Measurements from ENCODE around the gene MKRN2OS. TPM values are rescaled to one million over a fixed set of nuclear protein-coding genes. Genes with fewer than 3 reads are reported as not detected.
"Not testable (repeated sequence)": the region's sequence is repeated elsewhere in the genome, so short reads cannot be mapped to it uniquely, and the experiment has no call there.

Gene MKRN2OS
- total and polyA plus RNA-seq, 2 donors (not counting 1 experiment from before 2014, with no cell fraction given): not detected

DNA sequence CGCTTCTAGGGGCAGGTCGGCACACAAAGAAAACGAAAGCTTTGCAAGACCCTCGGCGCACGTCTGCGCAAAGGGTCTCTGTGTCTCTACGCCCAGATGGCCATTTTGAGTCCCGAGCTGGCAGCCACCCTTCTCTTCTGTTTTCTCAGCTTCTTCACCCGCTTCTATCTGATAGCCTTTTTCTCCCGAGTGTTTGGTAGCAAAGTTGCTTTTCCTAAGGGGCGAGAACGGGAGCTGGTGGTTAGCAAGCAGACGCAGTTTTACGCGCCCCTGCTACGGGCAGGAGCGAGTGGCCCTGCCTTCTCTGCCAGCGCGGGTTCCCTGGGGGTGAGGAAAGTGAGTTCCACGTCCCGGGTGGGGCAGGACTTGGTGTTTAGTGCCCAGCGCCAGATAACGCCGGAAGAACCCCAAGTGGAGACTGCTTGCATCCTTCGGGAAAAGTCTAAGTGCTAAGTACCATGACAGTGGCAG is 8.7 kb upstream of the MKRN2OS start:
- peak overlapping the region; percentile 81 for H3K4me2 ChIP-seq (ENCODE audit: extremely low read depth, insufficient read depth, low read length)
- peaks cover 2% of the 10 kb centered on the region for H4K20me1 ChIP-seq (ENCODE audit: control insufficient read depth, extremely low read depth, insufficient read depth, low read length)
- peak; percentile 37 to 53 for DNase-seq (ENCODE audit: low read depth in 2 of 2)
- peak overlapping the region; percentile 72 for H2AFZ ChIP-seq (ENCODE audit: low read length)
- no peaks in the 10 kb centered on the region for H3K27me3 ChIP-seq (ENCODE audit: control insufficient read depth, insufficient read depth, low read length)
- H3K9me3 ChIP-seq (ENCODE audit: control insufficient read depth, insufficient read depth, low read depth, low read length): no peaks in the 10 kb centered on the region
- H3K27ac ChIP-seq (ENCODE audit: insufficient read depth, low read length): peak overlapping the region; percentile 71
- H3K79me2 ChIP-seq (ENCODE audit: control insufficient read depth, insufficient read depth, low read length): peaks cover 19% of the 10 kb centered on the region
- H3K4me3 ChIP-seq (replicated peaks in 1 of 4; ENCODE audit: control extremely low read depth in 1 of 4, insufficient read depth in 1 of 4, low read depth in 3 of 4, low read length in 4 of 4): peak overlapping the region; percentile 33 to 71 (median 64)
- TF ChIP-seq, protein P1, sequence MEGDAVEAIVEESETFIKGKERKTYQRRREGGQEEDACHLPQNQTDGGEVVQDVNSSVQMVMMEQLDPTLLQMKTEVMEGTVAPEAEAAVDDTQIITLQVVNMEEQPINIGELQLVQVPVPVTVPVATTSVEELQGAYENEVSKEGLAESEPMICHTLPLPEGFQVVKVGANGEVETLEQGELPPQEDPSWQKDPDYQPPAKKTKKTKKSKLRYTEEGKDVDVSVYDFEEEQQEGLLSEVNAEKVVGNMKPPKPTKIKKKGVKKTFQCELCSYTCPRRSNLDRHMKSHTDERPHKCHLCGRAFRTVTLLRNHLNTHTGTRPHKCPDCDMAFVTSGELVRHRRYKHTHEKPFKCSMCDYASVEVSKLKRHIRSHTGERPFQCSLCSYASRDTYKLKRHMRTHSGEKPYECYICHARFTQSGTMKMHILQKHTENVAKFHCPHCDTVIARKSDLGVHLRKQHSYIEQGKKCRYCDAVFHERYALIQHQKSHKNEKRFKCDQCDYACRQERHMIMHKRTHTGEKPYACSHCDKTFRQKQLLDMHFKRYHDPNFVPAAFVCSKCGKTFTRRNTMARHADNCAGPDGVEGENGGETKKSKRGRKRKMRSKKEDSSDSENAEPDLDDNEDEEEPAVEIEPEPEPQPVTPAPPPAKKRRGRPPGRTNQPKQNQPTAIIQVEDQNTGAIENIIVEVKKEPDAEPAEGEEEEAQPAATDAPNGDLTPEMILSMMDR (conservative IDR thresholded peaks at IDR 0.05 in 1 of 2, IDR thresholded peaks at IDR 0.05 in 1 of 2; ENCODE audit: low read depth in 1 of 2, low read length in 2 of 2): no peak
- TF ChIP-seq EZH2 (IDR thresholded peaks at IDR 0.05; ENCODE audit: low read length, missing control alignments): no peak
- no peaks in the 10 kb centered on the region for H3K4me1 ChIP-seq (ENCODE audit: control insufficient read depth, extremely low read depth, insufficient read depth, low read length)
- no peaks in the 10 kb centered on the region for H3K36me3 ChIP-seq (ENCODE audit: control insufficient read depth, insufficient read depth, low read length)
- H3K9ac ChIP-seq (ENCODE audit: insufficient read depth, low read length): peak overlapping the region; percentile 66

DNA sequence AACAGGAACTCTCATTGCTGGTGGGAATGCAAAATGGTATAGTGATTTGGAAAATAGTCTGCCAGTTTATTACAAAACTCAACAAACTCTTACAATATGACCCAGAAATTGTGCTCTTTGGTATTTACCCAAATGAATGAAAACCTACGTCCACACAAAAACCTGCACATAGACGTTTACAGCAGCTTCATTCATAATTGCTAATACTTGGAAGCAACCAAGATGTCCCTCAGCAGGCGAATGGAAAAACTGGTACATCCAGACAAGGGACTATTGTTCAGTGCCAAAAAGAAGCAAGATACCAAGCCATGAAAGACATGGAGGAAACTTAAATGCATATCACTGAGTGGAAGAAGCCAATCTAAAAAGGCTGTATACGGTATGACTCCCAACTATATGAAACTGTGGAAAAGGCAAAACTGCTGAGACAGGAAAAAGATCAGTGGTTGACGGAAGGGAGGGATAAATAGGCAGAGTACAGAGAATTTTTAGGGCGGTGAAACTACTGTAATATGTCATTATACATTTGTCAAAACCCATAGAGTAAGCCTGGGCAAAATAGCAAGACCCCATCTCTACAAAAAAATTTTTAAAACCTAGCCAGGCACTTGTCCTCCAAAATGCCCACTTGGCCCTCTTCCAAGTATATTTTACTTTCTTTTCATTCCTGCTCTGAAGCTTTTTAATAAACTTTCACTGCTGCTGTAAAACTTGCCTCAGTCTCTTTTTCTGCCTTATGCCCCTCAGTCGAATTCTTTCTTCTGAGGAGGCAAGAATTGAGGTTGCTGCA is 4.9 kb upstream of the MKRN2OS start:
- Histone ChIP-seq H3K9me3 (ENCODE audit: control insufficient read depth, insufficient read depth, low read depth, low read length) (no peaks in the 10 kb centered on the region), H3K4me2 (ENCODE audit: extremely low read depth, insufficient read depth, low read length) (no peak overlapping the region), H4K20me1 (ENCODE audit: control insufficient read depth, extremely low read depth, insufficient read depth, low read length) (no peaks in the 10 kb centered on the region), H3K27me3 (ENCODE audit: control insufficient read depth, insufficient read depth, low read length) (no peaks in the 10 kb centered on the region), H3K9ac (ENCODE audit: insufficient read depth, low read length) (no peak overlapping the region), H3K4me3 (replicated peaks in 1 of 4; ENCODE audit: control extremely low read depth in 1 of 4, insufficient read depth in 1 of 4, low read depth in 3 of 4, low read length in 4 of 4) (no peak overlapping the region), H3K79me2 (ENCODE audit: control insufficient read depth, insufficient read depth, low read length) (no peaks in the 10 kb centered on the region), H3K4me1 (ENCODE audit: control insufficient read depth, extremely low read depth, insufficient read depth, low read length) (no peaks in the 10 kb centered on the region), H3K36me3 (ENCODE audit: control insufficient read depth, insufficient read depth, low read length) (no peaks in the 10 kb centered on the region), H2AFZ (ENCODE audit: low read length) (no peak overlapping the region), H3K27ac (ENCODE audit: insufficient read depth, low read length) (no peak overlapping the region)
- no peak for DNase-seq (ENCODE audit: low read depth in 2 of 2)
- TF ChIP-seq, protein P1 (conservative IDR thresholded peaks at IDR 0.05 in 1 of 2, IDR thresholded peaks at IDR 0.05 in 1 of 2; ENCODE audit: low read depth in 1 of 2, low read length in 2 of 2): no peak
- no peak for TF ChIP-seq EZH2 (IDR thresholded peaks at IDR 0.05; ENCODE audit: low read length, missing control alignments)

GRCh38 chr3:12544652-12545472 is 437 bp downstream of the MKRN2OS start:
- DNase-seq (ENCODE audit: low read depth in 2 of 2): no peak
- Histone ChIP-seq H2AFZ (ENCODE audit: low read length) (no peak overlapping the region), H3K9me3 (ENCODE audit: control insufficient read depth, insufficient read depth, low read depth, low read length) (no peaks in the 10 kb centered on the region), H4K20me1 (ENCODE audit: control insufficient read depth, extremely low read depth, insufficient read depth, low read length) (no peaks in the 10 kb centered on the region), H3K36me3 (ENCODE audit: control insufficient read depth, insufficient read depth, low read length) (no peaks in the 10 kb centered on the region), H3K79me2 (ENCODE audit: control insufficient read depth, insufficient read depth, low read length) (no peaks in the 10 kb centered on the region), H3K9ac (ENCODE audit: insufficient read depth, low read length) (no peak overlapping the region), H3K4me3 (replicated peaks in 1 of 4; ENCODE audit: control extremely low read depth in 1 of 4, insufficient read depth in 1 of 4, low read depth in 3 of 4, low read length in 4 of 4) (no peak overlapping the region), H3K27ac (ENCODE audit: insufficient read depth, low read length) (no peak overlapping the region), H3K4me2 (ENCODE audit: extremely low read depth, insufficient read depth, low read length) (no peak overlapping the region), H3K27me3 (ENCODE audit: control insufficient read depth, insufficient read depth, low read length) (no peaks in the 10 kb centered on the region), H3K4me1 (ENCODE audit: control insufficient read depth, extremely low read depth, insufficient read depth, low read length) (no peaks in the 10 kb centered on the region)
- TF ChIP-seq, protein P1 (conservative IDR thresholded peaks at IDR 0.05 in 1 of 2, IDR thresholded peaks at IDR 0.05 in 1 of 2; ENCODE audit: low read depth in 1 of 2, low read length in 2 of 2): no peak
- TF ChIP-seq EZH2 (IDR thresholded peaks at IDR 0.05; ENCODE audit: low read length, missing control alignments): no peak

- not testable (repeated sequence) for H3K4me1 ChIP-seq (ENCODE audit: control insufficient read depth, extremely low read depth, insufficient read depth, low read length); H3K4me2 ChIP-seq (ENCODE audit: extremely low read depth, insufficient read depth, low read length); DNase-seq (ENCODE audit: low read depth in 2 of 2); H3K79me2 ChIP-seq (ENCODE audit: control insufficient read depth, insufficient read depth, low read length); H4K20me1 ChIP-seq (ENCODE audit: control insufficient read depth, extremely low read depth, insufficient read depth, low read length); H3K4me3 ChIP-seq (replicated peaks in 1 of 4; ENCODE audit: control extremely low read depth in 1 of 4, insufficient read depth in 1 of 4, low read depth in 3 of 4, low read length in 4 of 4); H3K27me3 ChIP-seq (ENCODE audit: control insufficient read depth, insufficient read depth, low read length); H2AFZ ChIP-seq (ENCODE audit: low read length); H3K9me3 ChIP-seq (ENCODE audit: control insufficient read depth, insufficient read depth, low read depth, low read length); H3K36me3 ChIP-seq (ENCODE audit: control insufficient read depth, insufficient read depth, low read length); H3K27ac ChIP-seq (ENCODE audit: insufficient read depth, low read length); H3K9ac ChIP-seq (ENCODE audit: insufficient read depth, low read length)
Measured at GRCh38 chr3:12543497-12543896, 1.8 kb downstream of the MKRN2OS start.
